HCT116 (cell line): ENCODE results near the gene PPP2R5D. TPM values are rescaled to one million over a fixed set of nuclear protein-coding genes. Genes with fewer than 3 reads are reported as not detected.

Experiments
- ATAC-seq: fragments of 200-7000 bp; cut with Tn5 transposase; 2 replicates; pipeline ENCODE4 v1.9.1; 2020; ENCODE audit warnings: mild to moderate bottlenecking, moderate library complexity
- BruUV-seq: library from RNA; stranded (reverse); fragments of 400-500 nt; replicated peaks from 2 replicates; lab custom pipeline; 2021; lab: Mats Ljungman, UMichigan
- CTCF ChIA-PET: fragments of 300-600 bp; sonication (Branson Sonifier 250); formaldehyde crosslinking; loops from one replicate; lab custom pipeline; 2021; ENCODE audit warnings: antibody characterized with exemption; lab: Charles Lee
- POLR2A ChIA-PET: fragments of 300-600, 350-600 bp; sonication (Branson Sonifier 250); formaldehyde crosslinking; loops from one replicate; lab custom pipeline; 2021; ENCODE audit warnings: antibody characterized with exemption; lab: Charles Lee
- RAD21 ChIA-PET, 2 experiments: fragments of 300-600 bp; sonication (Branson Sonifier 250); formaldehyde crosslinking; loops; one replicate each; lab custom pipeline; 2023; ENCODE audit warnings: low total read pairs in 2 of 2; ENCODE audit not compliant: uncharacterized antibody in 2 of 2, unreplicated experiment in 2 of 2, low non-redundant PET in 1 of 2; lab: Charles Lee
- DNase-seq: peaks from one replicate; pipeline ENCODE4 v3.0.0-alpha.2; 2010; ENCODE audit warnings: low read depth, low spot score
- H2AFZ ChIP-seq: fragments of 200-600 bp; shearing (Covaris generic), sonication (generic); 2 replicates; pipeline ENCODE4 v1.6.1; 2017; ENCODE audit warnings: low read depth, mixed run types, mixed read lengths, antibody characterized with exemption, low read length; ENCODE audit not compliant: poor library complexity, severe bottlenecking
- H3K27ac ChIP-seq: 2 replicates; pipeline ENCODE4 v1.5.1; 2012; ENCODE audit warnings: low read depth, low read length
- H3K27me3 ChIP-seq: fragments of 200-600 bp; sonication (generic); 2 replicates; pipeline ENCODE4 v1.6.1; 2016; ENCODE audit warnings: mixed run types, low read length, mixed read lengths; ENCODE audit not compliant: insufficient read depth
- H3K36me3 ChIP-seq, 2 experiments: fragments of 200-500 bp in 1 of 2; fragments of 200-600 bp in 1 of 2; sonication (Bioruptor generic) in 1 of 2; sonication (generic) in 1 of 2; 2 replicates each; pipeline versions ENCODE4 v1.5.1 to v1.6.1; 2014 to 2016; ENCODE audit warnings: low read length in 2 of 2, inconsistent platforms in 1 of 2, mixed read lengths in 1 of 2, mixed run types in 1 of 2; ENCODE audit not compliant: insufficient read depth in 2 of 2, control insufficient read depth in 1 of 2
- H3K4me1 ChIP-seq, 2 experiments: fragments of 200-600 bp in 1 of 2; sonication (generic) in 1 of 2; 2 replicates each; pipeline versions ENCODE4 v1.5.1 to v1.6.1; 2012 to 2017; ENCODE audit warnings: low read length in 2 of 2, inconsistent platforms in 1 of 2, mild to moderate bottlenecking in 1 of 2, mixed read lengths in 1 of 2, mixed run types in 1 of 2, moderate library complexity in 1 of 2; ENCODE audit not compliant: insufficient read depth in 2 of 2, control insufficient read depth in 1 of 2
- H3K4me2 ChIP-seq: fragments of 200-600 bp; sonication (generic); 2 replicates; pipeline ENCODE4 v1.6.1; 2017; ENCODE audit warnings: mixed run types, low read length, mixed read lengths
- H3K4me3 ChIP-seq, 2 experiments: fragments of 200-600 bp in 1 of 2; sonication (generic) in 1 of 2; replicated peaks in 1 of 2; 2 replicates each; pipeline ENCODE4 v1.5.1; 2011 to 2016; ENCODE audit warnings: low read length in 2 of 2, control low read depth in 1 of 2, low read depth in 1 of 2, mild to moderate bottlenecking in 1 of 2, mixed read lengths in 1 of 2, mixed run types in 1 of 2
- H3K79me2 ChIP-seq: fragments of 200-600 bp; sonication (generic); 2 replicates; pipeline ENCODE4 v1.6.1; 2017; ENCODE audit warnings: mild to moderate bottlenecking, mixed run types, low read length, moderate library complexity, mixed read lengths; ENCODE audit not compliant: insufficient read depth
- H3K9ac ChIP-seq: fragments of 200-600 bp; sonication (generic); 2 replicates; pipeline ENCODE4 v1.6.1; 2016; ENCODE audit warnings: low read length, mixed read lengths
- H3K9me2 ChIP-seq: fragments of 200-600 bp; sonication (generic), shearing (Covaris generic); 2 replicates; pipeline ENCODE4 v1.6.1; 2017; ENCODE audit warnings: mixed run types, mild to moderate bottlenecking, moderate library complexity; ENCODE audit not compliant: insufficient read depth
- H3K9me3 ChIP-seq, 2 experiments: fragments of 200-500 bp in 1 of 2; fragments of 200-600 bp in 1 of 2; sonication (Bioruptor generic) in 1 of 2; sonication (generic) in 1 of 2; 2 replicates each; pipeline ENCODE4 v1.6.1; 2014 to 2017; ENCODE audit warnings: low read length in 2 of 2, mixed read lengths in 2 of 2, inconsistent platforms in 1 of 2, low read depth in 1 of 2, mild to moderate bottlenecking in 1 of 2, mixed run types in 1 of 2, moderate library complexity in 1 of 2; ENCODE audit not compliant: control insufficient read depth in 1 of 2, insufficient read depth in 1 of 2
- H4K20me1 ChIP-seq: fragments of 200-600 bp; sonication (generic), shearing (Covaris generic); 2 replicates; pipeline ENCODE4 v1.6.1; 2017; ENCODE audit warnings: mixed run types, mild to moderate bottlenecking, moderate library complexity; ENCODE audit not compliant: insufficient read depth
- ATF3 ChIP-seq: IDR thresholded peaks from 2 replicates; pipeline ENCODE4 v1.6.1; 2012
- CEBPB ChIP-seq: IDR thresholded peaks from 2 replicates; pipeline ENCODE4 v1.6.1; 2012; ENCODE audit warnings: low read depth
- EGR1 ChIP-seq: IDR thresholded peaks from 2 replicates; pipeline ENCODE4 v1.6.1; 2012; ENCODE audit warnings: low read depth
- ELF1 ChIP-seq: IDR thresholded peaks from 2 replicates; pipeline ENCODE4 v1.6.1; 2012; ENCODE audit warnings: low read depth, borderline replicate concordance
- FOSL1 ChIP-seq: IDR thresholded peaks from 2 replicates; pipeline ENCODE4 v1.6.1; 2012; ENCODE audit warnings: low read depth
- JUND ChIP-seq: IDR thresholded peaks from 2 replicates; pipeline ENCODE4 v1.6.1; 2012
- MAX ChIP-seq: IDR thresholded peaks from 2 replicates; pipeline ENCODE4 v1.6.1; 2012
- POLR2A ChIP-seq: IDR thresholded peaks from 2 replicates; pipeline ENCODE4 v1.7.0; 2011; ENCODE audit warnings: borderline replicate concordance; ENCODE audit not compliant: insufficient read depth, insufficient read length; ENCODE audit errors: extremely low read depth
- POLR2AphosphoS5 ChIP-seq: IDR thresholded peaks from 2 replicates; pipeline ENCODE4 v1.6.1; 2011; ENCODE audit warnings: mild to moderate bottlenecking, low read depth, low read length, moderate library complexity
- RAD21 ChIP-seq: IDR thresholded peaks from 2 replicates; pipeline ENCODE4 v1.6.1; 2012; ENCODE audit warnings: low read depth, mild to moderate bottlenecking
- SIN3A ChIP-seq: IDR thresholded peaks from 2 replicates; pipeline ENCODE4 v1.6.1; 2012; ENCODE audit warnings: low read depth
- SP1 ChIP-seq: IDR thresholded peaks from 2 replicates; pipeline ENCODE4 v1.6.1; 2012; ENCODE audit warnings: low read depth
- SRF ChIP-seq: IDR thresholded peaks from 2 replicates; pipeline ENCODE4 v1.6.1; 2012; ENCODE audit warnings: low read depth
- TCF7L2 ChIP-seq: IDR thresholded peaks from 2 replicates; pipeline ENCODE4 v1.7.0; 2011; ENCODE audit warnings: borderline replicate concordance, inconsistent platforms; ENCODE audit not compliant: insufficient read depth, insufficient read length; ENCODE audit errors: extremely low read depth
- YY1 ChIP-seq: IDR thresholded peaks from 2 replicates; pipeline ENCODE4 v1.6.1; 2011; ENCODE audit warnings: low read length, low read depth, moderate library complexity, mild to moderate bottlenecking; ENCODE audit not compliant: insufficient replicate concordance; ENCODE audit errors: extremely low read depth
- ZBTB33 ChIP-seq: IDR thresholded peaks from 2 replicates; pipeline ENCODE4 v1.6.1; 2011; ENCODE audit warnings: mild to moderate bottlenecking, low read length, moderate library complexity; ENCODE audit not compliant: insufficient replicate concordance; ENCODE audit errors: extremely low read depth
- ZFX ChIP-seq: fragments of 450-650 bp; IDR thresholded peaks from 2 replicates; pipeline ENCODE4 v1.6.1; 2017
- ZNF274 ChIP-seq: fragments of 200-500 bp; sonication (Bioruptor generic); IDR thresholded peaks from 2 replicates; pipeline ENCODE4 v1.6.1; 2014; ENCODE audit warnings: mild to moderate bottlenecking, low read depth, low read length, inconsistent platforms
- intact Hi-C: fragments of 100-400 bp; cut with micrococcal nuclease; formaldehyde crosslinking; loops from 2 replicates; pipeline ENCODE4 v1.10.0; 2022
- total RNA-seq: library from RNA; stranded (reverse); gene quantifications from one replicate; pipeline ENCODE4 v1.2.1, GENCODE V29; 2021; ENCODE audit not compliant: unreplicated experiment

The PPP2R5D gene
- total RNA-seq, 1 experiment from 2014 or later: 49.6 TPM

GRCh38 chr6:42971746-42972327, 12.5 kb upstream of the PPP2R5D start (continued):
- no peak for TF ChIP-seq ZBTB33
- TF ChIP-seq SRF: no peak
- TF ChIP-seq CEBPB: no peak
- no peak for TF ChIP-seq SIN3A
- TF ChIP-seq ZNF274: no peak
- TF ChIP-seq MAX: no peak
- no peak for TF ChIP-seq POLR2AphosphoS5
- TF ChIP-seq FOSL1: no peak
- TF ChIP-seq JUND: no peak
- no peak for TF ChIP-seq EGR1
- TF ChIP-seq SP1: no peak
- TF ChIP-seq POLR2A: no peak

GRCh38 chr6:42973926-42974325, 10.4 kb upstream of the PPP2R5D start:
- Histone ChIP-seq H3K27ac (no peak overlapping the region), H3K36me3 (no peaks in the 10 kb centered on the region), H3K4me1 (peaks cover 19 to 38% of the 10 kb centered on the region in 2 experiments), H3K27me3 (no peaks in the 10 kb centered on the region), H3K4me3 (no peak overlapping the region), H4K20me1 (no peaks in the 10 kb centered on the region), H3K9ac (no peak overlapping the region), H3K9me3 (no peaks in the 10 kb centered on the region), H3K79me2 (peaks cover 24% of the 10 kb centered on the region), H3K9me2 (no peaks in the 10 kb centered on the region), H2AFZ (no peak overlapping the region), H3K4me2 (no peak overlapping the region)
- ChIA-PET CTCF (no interaction called here), POLR2A (interaction anchor here (3.0 kb wide), 1 partner anchor 10 kb away, joined by 11 read pairs; the partner anchor contains the start of gene PPP2R5D), RAD21 (interaction anchor here in 1 of 2 experiments (0.6 kb wide), 1 partner anchor 12 kb away, joined by 3 read pairs; no protein-coding TSS in a partner anchor)
- TF ChIP-seq EGR1: no peak
- no peak for TF ChIP-seq ELF1
- no peak for TF ChIP-seq YY1
- TF ChIP-seq ATF3: no peak
- TF ChIP-seq TCF7L2: no peak
- TF ChIP-seq SRF: no peak
- TF ChIP-seq POLR2A: no peak
- TF ChIP-seq RAD21: no peak
- no peak for TF ChIP-seq MAX
- no peak for TF ChIP-seq ZFX
- ATAC-seq (no peak), DNase-seq (no peak)
- no TSS peak for BruUV-seq
- intact Hi-C loops: no loop called here
